Heart left ventricle (tissue), 16 donors: ENCODE measurements around the gene EFCAB12. TPM values are rescaled to one million over a fixed set of nuclear protein-coding genes. Genes with fewer than 3 reads are reported as not detected.

Experiments used
- ATAC-seq, 4 donors: fragments of 200-7000 bp; cut with Tn5 transposase; one replicate each; pipeline ENCODE4 v1.9.1; 2020 to 2022; ENCODE audit warnings: moderate library complexity in 4 of 4, mild to moderate bottlenecking in 3 of 4, moderate number of reproducible peaks in 1 of 4
- DNase-seq, 5 donors: peaks; one replicate each; pipeline ENCODE4 v3.0.0-alpha.2; 2020
- H3K27ac ChIP-seq, 12 donors: fragments of 200-600 bp; sonication (generic) in 4 of 12; one replicate each; pipeline versions ENCODE4 v1.5.0 to v1.8.0; 2016 to 2022; ENCODE audit warnings: mild to moderate bottlenecking in 2 of 12
- H3K27me3 ChIP-seq, 9 donors: fragments of 200-600 bp; sonication (generic) in 2 of 9; one replicate each; pipeline versions ENCODE4 v1.5.1 to v1.8.0; 2016 to 2022; ENCODE audit warnings: mild to moderate bottlenecking in 3 of 9
- H3K36me3 ChIP-seq, 9 donors: fragments of 200-600 bp; sonication (generic) in 2 of 9; one replicate each; pipeline versions ENCODE4 v1.5.0 to v1.8.0; 2018 to 2022; ENCODE audit warnings: mild to moderate bottlenecking in 2 of 9
- H3K4me1 ChIP-seq, 12 donors: fragments of 200-600 bp; sonication (generic) in 4 of 12; one replicate each; pipeline versions ENCODE4 v1.5.0 to v1.8.0; 2016 to 2022; ENCODE audit warnings: mild to moderate bottlenecking in 3 of 12
- H3K4me3 ChIP-seq, 12 donors: fragments of 200-600 bp; sonication (generic) in 4 of 12; one replicate each; pipeline versions ENCODE4 v1.5.0 to v1.8.0; 2017 to 2022; ENCODE audit warnings: mild to moderate bottlenecking in 9 of 12, moderate library complexity in 4 of 12
- H3K9me3 ChIP-seq, 12 donors: fragments of 200-600 bp; sonication (generic) in 4 of 12; one replicate each; pipeline versions ENCODE4 v1.5.0 to v1.8.0; 2016 to 2022; ENCODE audit warnings: mild to moderate bottlenecking in 1 of 12
- POLR2A ChIP-seq, 2 donors: fragments of 450-650 bp; IDR thresholded peaks; one replicate each; pipeline ENCODE4 v1.6.1; 2017; ENCODE audit warnings: antibody characterized with exemption in 2 of 2, mild to moderate bottlenecking in 2 of 2, moderate library complexity in 2 of 2
- WGBS, 4 donors: extraction: QIAGEN DNeasy Blood & Tissue Kit in 2 of 4; methylation state at CpG; one replicate each; pipeline versions ENCODE4 v1.1.5 to v1.1.7; 2013 to 2018; 5-methylcytosine and 5-hydroxymethylcytosine counted together
- intact Hi-C, 10 donors: fragments of 100-400 bp; cut with DNase I; formaldehyde crosslinking; loops; one replicate each; pipeline versions ENCODE4 v1.11.1 to v1.14.2; 2022
- polyA plus RNA-seq, 2 donors: library from polyadenylated mRNA; stranded (reverse); fragments of 200-250 nt; gene quantifications; one replicate each; pipeline ENCODE4 v1.2.3, GENCODE V29; 2013
- total RNA-seq, 9 donors: library from RNA; depleted of rRNA in 2 of 9; stranded (reverse); fragments of >200 nt in 2 of 9; fragmentation: NEBNext Ultra II Directional in 3 of 9; extraction: Animal tissue kit (Norgen Biotek cat#: 25700) in 3 of 9; gene quantifications; one replicate each; pipeline versions ENCODE4 v1.1.0 to v1.2.4, GENCODE V29; 2016 to 2023
- TF ChIP-seq, protein P1 (sequence below), 12 donors: fragments of 200-600 bp; sonication (generic) in 4 of 12; IDR thresholded peaks; one replicate each; pipeline versions ENCODE4 v1.5.0 to v1.8.0; 2018 to 2022; ENCODE audit warnings: antibody characterized with exemption in 12 of 12, mild to moderate bottlenecking in 5 of 12
- donor health status: ischemic (EF 13 %, LVEDD 7.1; RV severe dilation, severe dysfunction).
- donor health status: healthy with polysubstance abuse.
- donor health status: DM: no; HTN: yes; CAD: no.
- donor health status: DM: no; HTN: no; CAD: no.
- donor health status: ischemic (EF 25% LVEDD 6.9; RV normal size, moderate dysfunction).
- donor health status: ischemic (EF 25% LVEDD 5.7; RV mildly dilated, moderate dysfunction).
- donor health status: healthy.
- donor health status: DM: yes; HTN: yes; CAD: no.
- donor health status: ischemic (EF 35%, LVEDD 5.7; RV mildly dilated, moderate dysfunction).
- donor health status: nonischemic (EF 11% LVEDD 7.7; RV severe dilation, severe dysfunction).
- donor health status: DM: yes; HTN: yes; CAD: no.
- donor health status: PGD.
- donor health status: ischemic (EF 29% LVEDD 5.4; RV normal size, mild dysfunction).
- donor health status: nonischemic (EF 23%, LVEDD 6.1; RV moderate dilation, normal function).

Gene EFCAB12
- total and polyA plus RNA-seq, 11 donors: 0.07 to 0.20 (median 0.13) TPM; not detected in 5

DNA sequence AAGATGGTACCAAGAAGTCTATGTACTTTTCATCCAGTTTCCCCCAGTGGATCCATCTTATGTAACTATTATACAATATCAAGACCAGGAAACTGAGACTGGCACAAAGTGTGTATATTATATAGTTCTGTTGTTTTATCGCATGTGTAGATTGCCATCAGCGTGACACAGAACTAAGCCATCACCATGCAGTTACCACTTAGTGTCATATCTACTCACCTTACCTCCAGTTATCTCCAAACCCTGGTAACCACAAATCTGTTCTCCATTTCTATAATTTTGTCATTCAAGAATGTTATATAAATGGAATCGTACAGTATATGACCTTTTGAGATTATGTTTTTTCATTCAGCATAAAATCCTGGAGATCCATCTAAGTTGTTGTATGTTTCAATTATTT, 34.7 kb upstream of the EFCAB12 start:
- peaks cover 0 to 21% (median 5%) of the 10 kb centered on the region in 12 donors for H3K4me1 ChIP-seq
- H3K27me3 ChIP-seq: no peaks in the 10 kb centered on the region
- DNase-seq: no peak
- TF ChIP-seq, protein P1, sequence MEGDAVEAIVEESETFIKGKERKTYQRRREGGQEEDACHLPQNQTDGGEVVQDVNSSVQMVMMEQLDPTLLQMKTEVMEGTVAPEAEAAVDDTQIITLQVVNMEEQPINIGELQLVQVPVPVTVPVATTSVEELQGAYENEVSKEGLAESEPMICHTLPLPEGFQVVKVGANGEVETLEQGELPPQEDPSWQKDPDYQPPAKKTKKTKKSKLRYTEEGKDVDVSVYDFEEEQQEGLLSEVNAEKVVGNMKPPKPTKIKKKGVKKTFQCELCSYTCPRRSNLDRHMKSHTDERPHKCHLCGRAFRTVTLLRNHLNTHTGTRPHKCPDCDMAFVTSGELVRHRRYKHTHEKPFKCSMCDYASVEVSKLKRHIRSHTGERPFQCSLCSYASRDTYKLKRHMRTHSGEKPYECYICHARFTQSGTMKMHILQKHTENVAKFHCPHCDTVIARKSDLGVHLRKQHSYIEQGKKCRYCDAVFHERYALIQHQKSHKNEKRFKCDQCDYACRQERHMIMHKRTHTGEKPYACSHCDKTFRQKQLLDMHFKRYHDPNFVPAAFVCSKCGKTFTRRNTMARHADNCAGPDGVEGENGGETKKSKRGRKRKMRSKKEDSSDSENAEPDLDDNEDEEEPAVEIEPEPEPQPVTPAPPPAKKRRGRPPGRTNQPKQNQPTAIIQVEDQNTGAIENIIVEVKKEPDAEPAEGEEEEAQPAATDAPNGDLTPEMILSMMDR (IDR thresholded peaks at IDR 0.05): no peak
- TF ChIP-seq POLR2A (IDR thresholded peaks at IDR 0.05): no peak
- H3K4me3 ChIP-seq: no peak overlapping the region
- ATAC-seq: no peak
- H3K27ac ChIP-seq: peak overlapping the region in 4 of 12 donors; percentile 74 to 94 (median 86)
- intact Hi-C loops: loop anchor here in 1 of 10 donors (2.0 kb wide), 1 partner anchor 42 kb away; no protein-coding TSS in a partner anchor
- 95 to 97% (median 96%) methylated on average over 3 of the region's 3 CpGs for WGBS, 4 donors
- H3K36me3 ChIP-seq: peaks cover 0 to 53% (median 30%) of the 10 kb centered on the region in 9 donors
- no peaks in the 10 kb centered on the region for H3K9me3 ChIP-seq

GRCh38 chr3:129462361-129462968, 34.0 kb upstream of the EFCAB12 start:
- peaks cover 0 to 18% (median 5%) of the 10 kb centered on the region in 12 donors for H3K4me1 ChIP-seq
- peak overlapping the region in 11 of 12 donors; percentile 53 to 94 (median 74) for H3K27ac ChIP-seq
- intact Hi-C loops: loop anchor here in 1 of 10 donors (2.0 kb wide), 1 partner anchor 42 kb away; no protein-coding TSS in a partner anchor
- ATAC-seq (peak; percentile 74 to 84 (median 83)), DNase-seq (peak in 1 of 5 donors; percentile 72)
- H3K36me3 ChIP-seq: peaks cover 0 to 58% (median 30%) of the 10 kb centered on the region in 9 donors
- H3K4me3 ChIP-seq: no peak overlapping the region
- TF ChIP-seq, protein P1 (IDR thresholded peaks at IDR 0.05): no peak
- TF ChIP-seq POLR2A (IDR thresholded peaks at IDR 0.05): no peak
- WGBS, 4 donors: 51 to 62% (median 56%) methylated on average over 3 of the region's 3 CpGs
- no peaks in the 10 kb centered on the region for H3K9me3 ChIP-seq
- no peaks in the 10 kb centered on the region for H3K27me3 ChIP-seq

GRCh38 chr3:129461461-129462146, 33.2 kb upstream of the EFCAB12 start:
- TF ChIP-seq, protein P1 (IDR thresholded peaks at IDR 0.05): no peak
- peak in 1 of 2 donors; percentile 8 for TF ChIP-seq POLR2A (IDR thresholded peaks at IDR 0.05)
- intact Hi-C loops: loop anchor here in 1 of 10 donors (2.0 kb wide), 1 partner anchor 43 kb away; no protein-coding TSS in a partner anchor
- Histone ChIP-seq H3K4me1 (peaks cover 0 to 18% (median 5%) of the 10 kb centered on the region in 12 donors), H3K9me3 (no peaks in the 10 kb centered on the region), H3K27me3 (no peaks in the 10 kb centered on the region), H3K27ac (peak overlapping the region; percentile 6 to 94 (median 74)), H3K4me3 (no peak overlapping the region), H3K36me3 (peaks cover 0 to 67% (median 26%) of the 10 kb centered on the region in 9 donors)
- WGBS, 4 donors: 49 to 60% (median 57%) methylated on average over 6 of the region's 6 CpGs
- DNase-seq (peak in 4 of 5 donors; percentile 15 to 87 (median 50)), ATAC-seq (peak; percentile 92 to 94 (median 94))

DNA sequence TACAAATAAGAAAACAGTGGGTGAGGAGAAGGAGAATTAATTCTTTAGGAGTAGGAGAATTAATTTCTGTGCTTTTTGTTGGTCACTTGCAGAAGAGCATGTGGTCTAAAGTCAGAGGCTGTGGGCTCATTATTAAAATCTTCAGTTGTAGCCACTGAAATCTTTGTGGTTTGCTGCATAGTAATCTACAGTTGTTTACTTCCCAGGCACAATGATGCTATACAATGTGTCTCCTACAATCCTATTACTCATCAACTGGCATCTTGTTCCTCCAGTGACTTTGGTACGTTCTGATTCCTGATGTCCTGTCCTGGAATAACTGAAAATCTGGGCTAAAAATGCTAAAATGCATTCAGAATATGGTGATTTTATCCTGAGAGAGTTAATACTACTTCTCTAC, 32.6 kb upstream of the EFCAB12 start:
- Histone ChIP-seq H3K4me1 (peaks cover 0 to 18% (median 5%) of the 10 kb centered on the region in 12 donors), H3K27me3 (no peaks in the 10 kb centered on the region), H3K36me3 (peaks cover 0 to 71% (median 30%) of the 10 kb centered on the region in 9 donors), H3K27ac (peak overlapping the region in 11 of 12 donors; percentile 6 to 94 (median 74)), H3K4me3 (no peak overlapping the region), H3K9me3 (no peaks in the 10 kb centered on the region)
- TF ChIP-seq, protein P1 (IDR thresholded peaks at IDR 0.05): no peak
- TF ChIP-seq POLR2A (IDR thresholded peaks at IDR 0.05): no peak
- ATAC-seq (no peak), DNase-seq (no peak)
- 83 to 88% (median 86%) methylated on average over 1 of the region's 1 CpG for WGBS, 4 donors
- intact Hi-C loops: no loop called here
